Measurements from ENCODE around the gene CHIA. TPM values are rescaled to one million over a fixed set of nuclear protein-coding genes. Genes with fewer than 3 reads are reported as not detected.

The CHIA gene
- total and polyA plus RNA-seq, 2 of the 8 experiments (the other 6 are each of a cell fraction or from before 2014, with no cell fraction given), result not detected

DNA sequence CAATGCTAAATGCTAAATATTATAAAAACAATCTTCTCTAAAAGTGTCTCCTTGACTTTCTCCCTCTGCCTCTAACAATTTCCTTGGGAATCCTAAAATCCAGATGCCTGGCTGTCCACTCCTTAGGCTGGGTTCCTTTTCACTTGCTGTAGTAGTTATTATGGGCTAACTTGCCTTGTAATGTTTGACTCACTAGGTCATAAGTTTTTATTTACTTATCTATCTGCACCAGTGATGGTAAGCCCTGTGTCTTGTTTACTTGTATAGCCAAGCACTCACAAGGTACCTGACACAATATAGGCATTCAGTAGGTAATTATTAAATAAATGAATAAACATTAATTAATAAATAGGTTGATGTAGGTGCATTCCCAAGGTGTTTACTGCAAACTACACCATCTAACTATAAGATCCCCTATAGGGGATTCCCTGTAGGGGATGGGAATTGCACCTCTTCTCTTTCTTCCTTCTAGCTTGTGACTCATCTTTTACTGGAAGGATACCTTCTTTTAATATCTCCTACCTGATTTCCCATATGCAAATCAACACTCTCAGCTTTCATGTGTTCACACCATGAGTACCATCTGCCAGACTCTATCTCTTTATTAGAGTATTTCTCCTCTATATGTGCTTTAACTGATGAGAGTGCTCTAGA lies 14.7 kb upstream of the CHIA start:
- Histone ChIP-seq H3K79me2 (ENCODE audit: control insufficient read depth in 1 of 2, insufficient read depth in 2 of 2, low read length in 2 of 2) (no peaks in the 10 kb centered on the region), H3K9ac (replicated peaks in 1 of 4; ENCODE audit: extremely low read depth in 1 of 4, low read depth in 3 of 4, low read length in 3 of 4) (no peak overlapping the region), H3K4me3 (ENCODE audit: extremely low read depth in 1 of 4, insufficient read depth in 2 of 4, low read depth in 3 of 4, low read length in 4 of 4) (no peak overlapping the region), H3K56ac (replicated peaks; ENCODE audit: insufficient read length, low read depth, low read length) (no peak overlapping the region), H3K18ac (ENCODE audit: extremely low read depth, low read length) (no peak overlapping the region), H3K79me1 (ENCODE audit: low read depth, low read length) (no peaks in the 10 kb centered on the region), H3K4me1 (replicated peaks in 1 of 4; ENCODE audit: control insufficient read depth in 3 of 4, insufficient read depth in 4 of 4, low read length in 3 of 4) (peaks cover 0 to 9% (median 5%) of the 10 kb centered on the region in 4 experiments; a peak in 4 of 7 replicates), H3K23me2 (ENCODE audit: low read depth, low read length) (no peaks in the 10 kb centered on the region), H3K23ac (ENCODE audit: insufficient read length) (no peak overlapping the region), H2BK120ac (replicated peaks; ENCODE audit: low read depth, low read length) (no peak overlapping the region), H4K8ac (ENCODE audit: extremely low read depth, insufficient read depth, low read length) (no peak overlapping the region), H3K27me3 (replicated peaks in 1 of 4; ENCODE audit: control insufficient read depth in 3 of 4, extremely low read depth in 1 of 4, insufficient read depth in 3 of 4, low read length in 3 of 4) (peaks cover 0 to 8% (median 6%) of the 10 kb centered on the region in 4 experiments; a peak in 4 of 7 replicates), H2BK5ac (ENCODE audit: low read depth, low read length) (no peak overlapping the region), H2AK5ac (ENCODE audit: low read depth, low read length) (no peak overlapping the region), H3K36me3 (ENCODE audit: control insufficient read depth in 2 of 4, insufficient read depth in 4 of 4, low read length in 3 of 4) (no peaks in the 10 kb centered on the region), H3K4ac (replicated peaks; ENCODE audit: insufficient read length, low read depth, low read length) (no peak overlapping the region), H2BK20ac (ENCODE audit: low read length) (no peak overlapping the region), H4K5ac (ENCODE audit: insufficient read length, low read depth, low read length) (no peak overlapping the region), H3K4me2 (ENCODE audit: insufficient read depth in 1 of 2, low read depth in 2 of 2, low read length in 2 of 2) (no peak overlapping the region), H4K91ac (replicated peaks; ENCODE audit: insufficient read length, low read length) (no peak overlapping the region), H2BK12ac (ENCODE audit: low read depth, low read length) (no peak overlapping the region), H3K14ac (ENCODE audit: insufficient read length) (no peak overlapping the region), H4K20me1 (replicated peaks in 1 of 2; ENCODE audit: control insufficient read depth in 1 of 2, insufficient read depth in 2 of 2, low read length in 2 of 2) (no peaks in the 10 kb centered on the region), H3K27ac (ENCODE audit: low read depth, low read length) (no peak overlapping the region), H3K9me3 (ENCODE audit: insufficient read depth in 2 of 2, low read depth in 1 of 2, low read length in 1 of 2) (no peaks in the 10 kb centered on the region), H2AFZ (ENCODE audit: low read length) (no peak overlapping the region), H2BK15ac (ENCODE audit: low read length) (no peak overlapping the region)
- DNase-seq (ENCODE audit: low read depth in 1 of 2, low spot score in 2 of 2), result no peak
- POLR2A ChIA-PET (ENCODE audit: partially characterized antibody), result no interaction called here
- no peak for TF ChIP-seq JUND (IDR thresholded peaks at IDR 0.05; ENCODE audit: low read length)
- TF ChIP-seq CBX8 (IDR thresholded peaks at IDR 0.05; ENCODE audit: borderline replicate concordance, low read depth, low read length), result no peak
- TF ChIP-seq SAP30 (IDR thresholded peaks at IDR 0.05; ENCODE audit: insufficient read depth, insufficient replicate concordance, low read length), result no peak
- TF ChIP-seq RXRA (IDR thresholded peaks at IDR 0.05; ENCODE audit: insufficient read depth, low read depth, low read length), result no peak
- FAIRE-seq, result no peak
- CTCF ChIA-PET (ENCODE audit: partially characterized antibody), result interaction anchor here (1.5 to 2.0 kb wide), 2 partner anchors 25 to 58 kb away, joined by 4 to 5 read pairs; no protein-coding TSS in a partner anchor
